Heart right ventricle (tissue), 16 donors: ENCODE data around the gene MAPKAP1. TPM values are rescaled to one million over a fixed set of nuclear protein-coding genes. Genes with fewer than 3 reads are reported as not detected.

Experiments used
- ATAC-seq, 8 donors: fragments of 200-7000 bp; cut with Tn5 transposase; one replicate each; pipeline ENCODE4 v1.9.1; 2020; ENCODE audit warnings: mild to moderate bottlenecking in 8 of 8, moderate library complexity in 8 of 8, moderate number of reproducible peaks in 1 of 8
- DNase-seq, 2 donors: peaks; one replicate each; pipeline ENCODE4 v3.0.0-alpha.2; 2020
- H3K27ac ChIP-seq, 10 donors: fragments of 200-600 bp; sonication (generic) in 2 of 10; one replicate each; pipeline versions ENCODE4 v1.5.0 to v1.8.0; 2020 to 2022; ENCODE audit warnings: mild to moderate bottlenecking in 3 of 10
- H3K27me3 ChIP-seq, 7 donors: fragments of 200-600 bp; one replicate each; pipeline ENCODE4 v1.8.0; 2021 to 2022; ENCODE audit warnings: mild to moderate bottlenecking in 2 of 7
- H3K36me3 ChIP-seq, 9 donors: fragments of 200-600 bp; sonication (generic) in 1 of 9; one replicate each; pipeline versions ENCODE4 v1.5.0 to v1.8.0; 2020 to 2022; ENCODE audit warnings: mild to moderate bottlenecking in 2 of 9
- H3K4me1 ChIP-seq, 9 donors: fragments of 200-600 bp; sonication (generic) in 1 of 9; one replicate each; pipeline versions ENCODE4 v1.5.0 to v1.8.0; 2020 to 2022; ENCODE audit warnings: mild to moderate bottlenecking in 4 of 9
- H3K4me3 ChIP-seq, 10 donors: fragments of 200-600 bp; sonication (generic) in 2 of 10; one replicate each; pipeline versions ENCODE4 v1.5.0 to v1.8.0; 2020 to 2022; ENCODE audit warnings: mild to moderate bottlenecking in 7 of 10, moderate library complexity in 2 of 10
- H3K9me3 ChIP-seq, 11 donors: fragments of 200-600 bp in 10 of 11; sonication (generic) in 2 of 11; one replicate each; pipeline versions ENCODE4 v1.5.0 to v1.8.0; 2013 to 2022; ENCODE audit warnings: mild to moderate bottlenecking in 2 of 11, control low read depth in 1 of 11, moderate library complexity in 1 of 11
- CTCF ChIP-seq, 9 donors: fragments of 200-600 bp; sonication (generic) in 2 of 9; IDR thresholded peaks; one replicate each; pipeline versions ENCODE4 v1.5.0 to v1.8.0; 2021 to 2022; ENCODE audit warnings: antibody characterized with exemption in 9 of 9, mild to moderate bottlenecking in 5 of 9, moderate library complexity in 1 of 9
- WGBS, 2 donors: extraction: QIAGEN DNeasy Blood & Tissue Kit; methylation state at CpG; one replicate each; pipeline ENCODE4 v1.1.7; 2013; ENCODE audit warnings: inconsistent platforms in 1 of 2; 5-methylcytosine and 5-hydroxymethylcytosine counted together
- intact Hi-C, 10 donors: fragments of 100-400 bp; cut with DNase I; formaldehyde crosslinking; loops; one replicate each; pipeline versions ENCODE4 v1.11.1 to v1.14.2; 2022
- polyA plus RNA-seq, 2 donors: library from polyadenylated mRNA; stranded (reverse); fragments of 200-250 nt; gene quantifications; one replicate each; pipeline ENCODE4 v1.2.3, GENCODE V29; 2013
- total RNA-seq, 10 donors: library from RNA; stranded (reverse); fragmentation: NEBNext Ultra II Directional in 3 of 10; extraction: Animal tissue kit (Norgen Biotek cat#: 25700) in 3 of 10; gene quantifications; one replicate each; pipeline versions ENCODE4 v1.2.1 to v1.2.4, GENCODE V29; 2021 to 2023
- donor health status: Arrhythmogenic right ventricular cardiomyopathy.
- donor health status: ischemic (EF 13 %, LVEDD 7.1; RV severe dilation, severe dysfunction).
- donor health status: healthy with polysubstance abuse.
- donor health status: DM: no; HTN: yes; CAD: no.
- donor health status: DM: no; HTN: no; CAD: no.
- donor health status: ischemic (EF 25% LVEDD 6.9; RV normal size, moderate dysfunction).
- donor health status: ischemic (EF 25% LVEDD 5.7; RV mildly dilated, moderate dysfunction).
- donor health status: healthy.
- donor health status: DM: yes; HTN: yes; CAD: no.
- donor health status: Ischemic cardiomyopathy.
- donor health status: ischemic (EF 35%, LVEDD 5.7; RV mildly dilated, moderate dysfunction).
- donor health status: nonischemic (EF 11% LVEDD 7.7; RV severe dilation, severe dysfunction).
- donor health status: DM: yes; HTN: yes; CAD: no.
- donor health status: PGD.
- donor health status: ischemic (EF 29% LVEDD 5.4; RV normal size, mild dysfunction).
- donor health status: nonischemic (EF 23%, LVEDD 6.1; RV moderate dilation, normal function).

MAPKAP1 gene
- total and polyA plus RNA-seq, 12 donors: 102 to 143 (median 116) TPM

- ATAC-seq (no peak), DNase-seq (no peak)
- intact Hi-C loops: loop anchor here in 1 of 10 donors (5.0 kb wide), 1 partner anchor 74 kb away; no protein-coding TSS in a partner anchor
- Histone ChIP-seq H3K9me3 (no peaks in the 10 kb centered on the region), H3K36me3 (peaks cover 0 to 14% (median 0%) of the 10 kb centered on the region in 9 donors), H3K27me3 (no peaks in the 10 kb centered on the region), H3K27ac (peak overlapping the region in 7 of 10 donors; percentile 30 to 73 (median 62)), H3K4me1 (peaks cover 25 to 86% (median 46%) of the 10 kb centered on the region in 9 donors), H3K4me3 (no peak overlapping the region)
- 90 to 91% methylated on average over 13 of the region's 13 CpGs for WGBS, 2 donors
- TF ChIP-seq CTCF (IDR thresholded peaks at IDR 0.05): no peak
Observed at GRCh38 chr9:125545845-125546244, 161.2 kb downstream of the MAPKAP1 start.

- Histone ChIP-seq H3K4me3 (no peak overlapping the region), H3K27me3 (no peaks in the 10 kb centered on the region), H3K4me1 (peaks cover 22 to 84% (median 39%) of the 10 kb centered on the region in 9 donors), H3K9me3 (no peaks in the 10 kb centered on the region), H3K36me3 (peaks cover 0 to 18% (median 0%) of the 10 kb centered on the region in 9 donors), H3K27ac (peak overlapping the region; percentile 10 to 73 (median 61))
- intact Hi-C loops: loop anchor here in 1 of 10 donors (5.0 kb wide), 1 partner anchor 73 kb away; no protein-coding TSS in a partner anchor
- ATAC-seq (peak in 6 of 8 donors; percentile 39 to 72 (median 54)), DNase-seq (no peak)
- no peak for TF ChIP-seq CTCF (IDR thresholded peaks at IDR 0.05)
- 40 to 46% methylated on average over 13 of the region's 13 CpGs for WGBS, 2 donors
Observed at GRCh38 chr9:125544988-125545651, 161.9 kb downstream of the MAPKAP1 start.

GRCh38 chr9:125544484-125544883 lies 162.5 kb downstream of the MAPKAP1 start:
- no peaks in the 10 kb centered on the region for H3K27me3 ChIP-seq
- H3K27ac ChIP-seq: peak overlapping the region; percentile 10 to 73 (median 61)
- H3K4me3 ChIP-seq: no peak overlapping the region
- ATAC-seq (no peak), DNase-seq (no peak)
- peaks cover 20 to 84% (median 37%) of the 10 kb centered on the region in 9 donors for H3K4me1 ChIP-seq
- WGBS, 2 donors: 87 to 90% methylated on average over 4 of the region's 4 CpGs
- H3K36me3 ChIP-seq: peaks cover 0 to 18% (median 0%) of the 10 kb centered on the region in 9 donors
- intact Hi-C loops: no loop called here
- no peak for TF ChIP-seq CTCF (IDR thresholded peaks at IDR 0.05)
- H3K9me3 ChIP-seq: no peaks in the 10 kb centered on the region

GRCh38 chr9:125541840-125542243 lies 165.2 kb downstream of the MAPKAP1 start:
- no peaks in the 10 kb centered on the region for H3K27me3 ChIP-seq
- TF ChIP-seq CTCF (IDR thresholded peaks at IDR 0.05): no peak
- H3K36me3 ChIP-seq: peaks cover 0 to 18% (median 0%) of the 10 kb centered on the region in 9 donors
- intact Hi-C loops: no loop called here
- DNase-seq: peak; percentile 40 to 42
- H3K4me1 ChIP-seq: peaks cover 8 to 83% (median 40%) of the 10 kb centered on the region in 9 donors
- H3K9me3 ChIP-seq: no peaks in the 10 kb centered on the region
- 46 to 49% methylated on average over 12 of the region's 12 CpGs for WGBS, 2 donors
- ATAC-seq: peak in 2 of 8 donors; percentile 41 to 48
- peak overlapping the region in 3 of 10 donors; percentile 0 to 11 (median 1) for H3K27ac ChIP-seq
- H3K4me3 ChIP-seq: no peak overlapping the region
